MM.1S (cell line): Measurements from ENCODE around the gene CACNA2D1.

Source experiments
- DNase-seq: peaks from one replicate; pipeline ENCODE4 v3.0.0-alpha.2; 2015
- H2AFZ ChIP-seq: fragments of 300-600 bp; sonication (generic); 2 replicates; pipeline ENCODE4 v1.6.0; 2016; ENCODE audit warnings: antibody characterized with exemption, low read length
- H3F3A ChIP-seq: fragments of 300-600 bp; sonication (generic); 2 replicates; pipeline ENCODE4 v1.6.1; 2016; ENCODE audit warnings: mild to moderate bottlenecking, antibody characterized with exemption, low read length, moderate library complexity, mixed read lengths; ENCODE audit not compliant: insufficient read depth
- H3K27ac ChIP-seq: fragments of 300-600 bp; sonication (generic); 2 replicates; pipeline ENCODE4 v1.5.1; 2016; ENCODE audit warnings: mild to moderate bottlenecking, low read length
- H3K27me3 ChIP-seq: fragments of 300-600 bp; sonication (generic); replicated peaks from 2 replicates; pipeline ENCODE4 v1.6.0; 2016; ENCODE audit warnings: low read length; ENCODE audit not compliant: insufficient read depth
- H3K36me3 ChIP-seq: fragments of 300-600 bp; sonication (generic); replicated peaks from 2 replicates; pipeline ENCODE4 v1.6.1; 2016; ENCODE audit warnings: mild to moderate bottlenecking, low read length, mixed read lengths; ENCODE audit not compliant: insufficient read depth
- H3K4me1 ChIP-seq: fragments of 300-600 bp; sonication (generic); 2 replicates; pipeline ENCODE4 v1.6.1; 2016; ENCODE audit warnings: low read length, mixed read lengths
- H3K4me2 ChIP-seq: fragments of 300-600 bp; sonication (generic); 2 replicates; pipeline ENCODE4 v1.6.0; 2016; ENCODE audit warnings: low read depth, low read length
- H3K4me3 ChIP-seq: fragments of 300-600 bp; sonication (generic); 2 replicates; pipeline ENCODE4 v1.5.1; 2016; ENCODE audit warnings: low read length, mixed read lengths
- H3K79me2 ChIP-seq: fragments of 300-600 bp; sonication (generic); 2 replicates; pipeline ENCODE4 v1.6.1; 2016; ENCODE audit warnings: mixed run types, low read length, mixed read lengths
- H3K9ac ChIP-seq: fragments of 300-600 bp; sonication (generic); 2 replicates; pipeline ENCODE4 v1.6.1; 2016; ENCODE audit warnings: low read length, mixed read lengths
- H3K9me2 ChIP-seq: fragments of 300-600 bp; sonication (generic); replicated peaks from 2 replicates; pipeline ENCODE4 v1.6.1; 2016; ENCODE audit warnings: mild to moderate bottlenecking, low read length, mixed read lengths; ENCODE audit not compliant: insufficient read depth
- H3K9me3 ChIP-seq: fragments of 300-600 bp; sonication (generic); replicated peaks from 2 replicates; pipeline ENCODE4 v1.6.1; 2016; ENCODE audit warnings: mild to moderate bottlenecking, low read length, mixed read lengths; ENCODE audit not compliant: insufficient read depth
- H4K20me1 ChIP-seq: fragments of 300-600 bp; sonication (generic); 2 replicates; pipeline ENCODE4 v1.6.1; 2016; ENCODE audit warnings: mild to moderate bottlenecking, low read length, moderate library complexity, mixed read lengths; ENCODE audit not compliant: insufficient read depth
- EZH2 ChIP-seq: fragments of 300-600 bp; sonication (generic); optimal IDR thresholded peaks from 2 replicates; pipeline ENCODE3; 2017; ENCODE audit warnings: low read depth, mild to moderate bottlenecking, antibody characterized with exemption, low read length, mixed read lengths
- EZH2phosphoT487 ChIP-seq: fragments of 300-600 bp; sonication (generic); IDR thresholded peaks from 2 replicates; pipeline ENCODE4 v1.6.1; 2018; ENCODE audit warnings: antibody characterized with exemption, low read length
- TF ChIP-seq, protein P1 (sequence below): fragments of 300-600 bp; sonication (generic); IDR thresholded peaks from 2 replicates; pipeline ENCODE4 v1.5.1; 2016; ENCODE audit warnings: antibody characterized with exemption, low read length, mixed read lengths

Gene CACNA2D1

DNA sequence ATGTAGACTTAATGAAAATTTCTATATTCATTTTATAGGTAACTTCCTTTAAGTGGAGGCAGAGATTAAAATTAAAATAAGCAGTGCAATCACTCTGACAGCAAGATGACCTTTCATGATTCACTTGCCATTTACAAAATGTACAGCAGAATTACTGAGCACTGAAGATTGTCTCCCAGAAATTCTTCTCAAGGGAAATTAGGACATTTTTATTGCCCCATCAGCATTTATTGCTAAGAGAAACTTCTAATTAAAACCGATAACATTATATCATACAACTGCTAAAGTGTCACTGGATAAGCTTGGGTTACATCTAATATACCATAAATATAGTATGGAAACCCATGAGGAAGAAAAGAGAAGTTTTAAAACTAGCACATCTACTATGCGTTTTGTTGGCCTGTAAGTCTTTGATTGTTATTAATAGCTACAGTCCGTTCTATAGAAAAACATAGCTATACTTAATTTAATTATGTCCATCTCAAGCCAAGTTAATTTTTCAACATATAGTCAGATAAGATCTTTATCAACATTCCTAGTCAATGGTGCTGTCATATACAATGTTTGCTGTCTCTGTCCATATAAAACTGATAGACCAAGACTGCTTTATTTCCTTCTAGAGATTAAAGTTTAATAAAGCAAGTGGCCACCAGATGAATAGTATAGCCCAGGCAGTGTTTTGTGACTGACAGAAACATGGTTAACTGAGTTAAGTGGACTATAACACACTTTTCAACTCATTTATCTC, 456.7 kb downstream of the CACNA2D1 start:
- H3K4me2 ChIP-seq: no peak overlapping the region
- H3K4me3 ChIP-seq: no peak overlapping the region
- H3K27ac ChIP-seq: no peak overlapping the region

DNA sequence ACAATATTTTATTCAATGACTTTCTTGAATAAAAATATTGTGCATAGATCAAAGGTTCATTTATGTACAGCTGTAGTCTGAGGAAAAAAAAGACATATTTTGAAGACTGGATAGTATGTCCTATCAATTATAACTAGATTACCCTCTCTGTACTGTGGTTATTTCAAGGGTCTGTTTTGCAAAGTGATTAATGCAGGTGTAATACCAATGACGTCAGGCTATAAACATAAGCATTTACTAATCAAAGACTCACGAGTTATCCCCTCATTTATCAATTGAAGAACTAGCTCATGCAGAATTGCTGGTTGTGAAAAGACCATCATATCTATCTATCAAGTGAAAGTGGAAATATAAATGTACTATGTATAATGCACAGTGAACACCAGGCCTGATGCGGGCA, 460.2 kb downstream of the CACNA2D1 start:
- no peaks in the 10 kb centered on the region for H3K27me3 ChIP-seq
- no peaks in the 10 kb centered on the region for H3F3A ChIP-seq
- H2AFZ ChIP-seq: no peak overlapping the region
- DNase-seq: no peak
- H3K4me1 ChIP-seq: no peaks in the 10 kb centered on the region
- H4K20me1 ChIP-seq: no peaks in the 10 kb centered on the region
- no peaks in the 10 kb centered on the region for H3K79me2 ChIP-seq
- no peak overlapping the region for H3K4me3 ChIP-seq
- H3K36me3 ChIP-seq: no peaks in the 10 kb centered on the region
- no peak overlapping the region for H3K27ac ChIP-seq
- H3K4me2 ChIP-seq: no peak overlapping the region
- TF ChIP-seq EZH2 (no peak), EZH2phosphoT487 (no peak)
- TF ChIP-seq, protein P1, sequence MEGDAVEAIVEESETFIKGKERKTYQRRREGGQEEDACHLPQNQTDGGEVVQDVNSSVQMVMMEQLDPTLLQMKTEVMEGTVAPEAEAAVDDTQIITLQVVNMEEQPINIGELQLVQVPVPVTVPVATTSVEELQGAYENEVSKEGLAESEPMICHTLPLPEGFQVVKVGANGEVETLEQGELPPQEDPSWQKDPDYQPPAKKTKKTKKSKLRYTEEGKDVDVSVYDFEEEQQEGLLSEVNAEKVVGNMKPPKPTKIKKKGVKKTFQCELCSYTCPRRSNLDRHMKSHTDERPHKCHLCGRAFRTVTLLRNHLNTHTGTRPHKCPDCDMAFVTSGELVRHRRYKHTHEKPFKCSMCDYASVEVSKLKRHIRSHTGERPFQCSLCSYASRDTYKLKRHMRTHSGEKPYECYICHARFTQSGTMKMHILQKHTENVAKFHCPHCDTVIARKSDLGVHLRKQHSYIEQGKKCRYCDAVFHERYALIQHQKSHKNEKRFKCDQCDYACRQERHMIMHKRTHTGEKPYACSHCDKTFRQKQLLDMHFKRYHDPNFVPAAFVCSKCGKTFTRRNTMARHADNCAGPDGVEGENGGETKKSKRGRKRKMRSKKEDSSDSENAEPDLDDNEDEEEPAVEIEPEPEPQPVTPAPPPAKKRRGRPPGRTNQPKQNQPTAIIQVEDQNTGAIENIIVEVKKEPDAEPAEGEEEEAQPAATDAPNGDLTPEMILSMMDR: no peak
- no peaks in the 10 kb centered on the region for H3K9me2 ChIP-seq
- no peak overlapping the region for H3K9ac ChIP-seq
- H3K9me3 ChIP-seq: no peaks in the 10 kb centered on the region

More for the DNA sequence above, 456.7 kb downstream of the CACNA2D1 start:
- no peaks in the 10 kb centered on the region for H3K79me2 ChIP-seq
- TF ChIP-seq EZH2: no peak
- no peak for TF ChIP-seq EZH2phosphoT487
- TF ChIP-seq, protein P1: no peak
- no peaks in the 10 kb centered on the region for H4K20me1 ChIP-seq
- DNase-seq: no peak
- no peaks in the 10 kb centered on the region for H3K9me2 ChIP-seq
- H3F3A ChIP-seq: no peaks in the 10 kb centered on the region
- H2AFZ ChIP-seq: no peak overlapping the region
- no peaks in the 10 kb centered on the region for H3K9me3 ChIP-seq
- no peaks in the 10 kb centered on the region for H3K4me1 ChIP-seq
- no peaks in the 10 kb centered on the region for H3K27me3 ChIP-seq
- H3K36me3 ChIP-seq: no peaks in the 10 kb centered on the region
- no peak overlapping the region for H3K9ac ChIP-seq

DNA sequence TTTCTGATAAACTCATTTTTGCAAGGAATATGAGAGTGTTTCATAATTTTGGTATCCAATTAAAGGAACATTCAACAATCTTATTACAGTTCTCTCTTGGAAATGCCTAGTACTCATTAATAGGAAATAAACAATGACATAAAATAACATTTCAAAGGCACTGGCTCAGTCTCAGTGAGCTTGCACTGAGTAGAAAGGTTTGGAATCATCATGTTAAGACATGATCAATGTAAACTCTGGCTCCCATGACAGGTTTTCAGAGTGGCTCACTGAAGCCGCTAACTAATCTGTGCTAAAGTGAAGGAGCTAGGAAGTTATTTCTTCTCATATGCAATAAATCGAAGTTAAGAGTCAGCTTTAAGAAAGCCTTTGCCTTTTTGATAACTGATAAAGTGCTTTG, 470.5 kb downstream of the CACNA2D1 start:
- H3K9me2 ChIP-seq: no peaks in the 10 kb centered on the region
- no peaks in the 10 kb centered on the region for H3K27me3 ChIP-seq
- no peak overlapping the region for H3K27ac ChIP-seq
- no peaks in the 10 kb centered on the region for H3K36me3 ChIP-seq
- no peak overlapping the region for H3K9ac ChIP-seq
- no peak for TF ChIP-seq EZH2phosphoT487
- TF ChIP-seq EZH2: no peak
- TF ChIP-seq, protein P1: no peak
- H2AFZ ChIP-seq: no peak overlapping the region
- no peak overlapping the region for H3K4me2 ChIP-seq
- no peaks in the 10 kb centered on the region for H3K9me3 ChIP-seq
- H3K4me1 ChIP-seq: no peaks in the 10 kb centered on the region
- no peak for DNase-seq
- H3K4me3 ChIP-seq: no peak overlapping the region
- no peaks in the 10 kb centered on the region for H3F3A ChIP-seq
- H3K79me2 ChIP-seq: no peaks in the 10 kb centered on the region
- no peaks in the 10 kb centered on the region for H4K20me1 ChIP-seq
